ENCODE results near the gene SAMM50. TPM values are rescaled to one million over a fixed set of nuclear protein-coding genes. Genes with fewer than 3 reads are reported as not detected.

The SAMM50 gene
- total and polyA plus RNA-seq, 10 of the 15 experiments (the other 5 are each of a cell fraction or from before 2014, with no cell fraction given) = 38.2 to 126 (median 62.4) TPM

DNA sequence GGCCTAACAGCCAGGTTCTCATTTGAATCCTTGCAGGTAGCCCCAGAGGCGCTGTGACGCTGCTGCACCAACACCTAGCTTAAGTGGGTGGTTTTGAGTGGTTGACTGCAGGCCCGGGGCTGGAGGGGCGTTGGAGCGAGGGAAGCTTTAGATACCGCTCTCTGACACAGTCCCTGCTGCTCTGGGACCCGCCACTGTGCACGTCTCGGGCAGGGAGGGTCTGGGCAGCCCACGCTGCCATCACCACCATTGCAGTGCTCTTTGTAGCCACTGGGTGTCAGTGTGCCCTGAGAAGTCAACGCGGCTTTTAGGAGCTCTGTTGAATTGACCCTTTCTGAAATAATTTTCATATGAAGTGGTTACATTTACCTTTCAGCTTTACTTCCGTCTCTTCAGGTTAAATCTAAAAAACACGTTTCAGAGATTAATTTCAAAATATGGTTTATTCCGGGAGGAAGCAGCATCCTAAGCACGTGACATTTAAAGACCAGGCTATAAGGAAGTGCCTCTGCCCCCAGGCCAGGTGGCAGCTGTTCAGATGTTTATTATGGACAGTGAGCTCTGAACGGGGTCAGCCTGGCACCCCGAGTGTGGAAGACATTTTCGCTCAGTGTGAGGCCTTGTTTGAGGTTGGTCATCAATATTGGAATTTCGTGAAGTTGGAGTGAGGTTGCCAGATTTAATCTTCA lies 38.0 kb downstream of the SAMM50 start (continued):
- peak in 1 of 2 experiments; percentile 30; a peak in 1 of 4 replicates for TF ChIP-seq BHLHE40 (IDR thresholded peaks at IDR 0.05; ENCODE audit: borderline replicate concordance in 1 of 2, low read depth in 2 of 2, low read length in 1 of 2)
- TF ChIP-seq SPI1 (IDR thresholded peaks at IDR 0.05; ENCODE audit: borderline replicate concordance, insufficient read depth, low read depth, low read length) = peak; percentile 10; the same call in 1 of the 2 replicates
- TF ChIP-seq MXI1 (IDR thresholded peaks at IDR 0.05; ENCODE audit: low read depth, low read length) = no peak
- no peak for TF ChIP-seq CHD4 (IDR thresholded peaks at IDR 0.05)
- TF ChIP-seq, protein P1, sequence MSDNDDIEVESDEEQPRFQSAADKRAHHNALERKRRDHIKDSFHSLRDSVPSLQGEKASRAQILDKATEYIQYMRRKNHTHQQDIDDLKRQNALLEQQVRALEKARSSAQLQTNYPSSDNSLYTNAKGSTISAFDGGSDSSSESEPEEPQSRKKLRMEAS (IDR thresholded peaks at IDR 0.05; ENCODE audit: low read depth, low read length) = no peak
- TF ChIP-seq, protein P2, sequence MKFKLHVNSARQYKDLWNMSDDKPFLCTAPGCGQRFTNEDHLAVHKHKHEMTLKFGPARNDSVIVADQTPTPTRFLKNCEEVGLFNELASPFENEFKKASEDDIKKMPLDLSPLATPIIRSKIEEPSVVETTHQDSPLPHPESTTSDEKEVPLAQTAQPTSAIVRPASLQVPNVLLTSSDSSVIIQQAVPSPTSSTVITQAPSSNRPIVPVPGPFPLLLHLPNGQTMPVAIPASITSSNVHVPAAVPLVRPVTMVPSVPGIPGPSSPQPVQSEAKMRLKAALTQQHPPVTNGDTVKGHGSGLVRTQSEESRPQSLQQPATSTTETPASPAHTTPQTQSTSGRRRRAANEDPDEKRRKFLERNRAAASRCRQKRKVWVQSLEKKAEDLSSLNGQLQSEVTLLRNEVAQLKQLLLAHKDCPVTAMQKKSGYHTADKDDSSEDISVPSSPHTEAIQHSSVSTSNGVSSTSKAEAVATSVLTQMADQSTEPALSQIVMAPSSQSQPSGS (IDR thresholded peaks at IDR 0.05; ENCODE audit: low read length) = no peak
- TF ChIP-seq YY1 (IDR thresholded peaks at IDR 0.05; ENCODE audit: low read depth, low read length) = peak; percentile 90

DNA sequence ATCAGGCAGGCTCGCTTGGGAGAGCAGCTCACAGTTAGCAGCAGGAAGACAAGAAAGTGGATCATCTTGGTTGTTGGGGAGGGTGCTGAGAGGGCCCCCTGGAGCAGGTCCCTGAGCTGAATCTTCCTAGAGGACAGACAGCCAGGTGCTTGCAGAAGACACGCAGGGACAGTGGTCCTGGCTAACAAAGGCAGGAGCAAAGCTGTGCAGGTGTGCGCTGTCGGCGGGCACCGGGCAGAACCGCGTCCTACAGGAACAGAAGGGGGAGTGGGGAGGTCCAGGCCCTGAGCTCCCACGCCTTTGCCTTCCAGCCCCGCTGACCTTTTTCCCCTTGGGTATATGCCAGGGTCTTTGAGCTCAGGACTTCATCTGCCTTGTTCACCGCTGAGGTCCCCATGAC lies 38.8 kb downstream of the SAMM50 start:
- peaks cover 22 to 26% of the 10 kb centered on the region in 2 experiments; a peak in 3 of 4 replicates for H3K36me3 ChIP-seq (ENCODE audit: control insufficient read depth in 2 of 2, insufficient read depth in 2 of 2, low read length in 1 of 2)
- no peak for TF ChIP-seq EED (IDR thresholded peaks at IDR 0.05; ENCODE audit: low read depth)
- no peak for TF ChIP-seq RBBP5 (conservative IDR thresholded peaks at IDR 0.05)
- TF ChIP-seq ZBED1 (IDR thresholded peaks at IDR 0.05; ENCODE audit: borderline replicate concordance) = no peak
- no peak for TF ChIP-seq GABPA (IDR thresholded peaks at IDR 0.05; ENCODE audit: low read depth)
- TF ChIP-seq POU2F2 (IDR thresholded peaks at IDR 0.05; ENCODE audit: borderline replicate concordance, low read depth, low read length) = no peak
- TF ChIP-seq SMAD5 (IDR thresholded peaks at IDR 0.05; ENCODE audit: low read depth) = no peak
- TF ChIP-seq, protein P3, sequence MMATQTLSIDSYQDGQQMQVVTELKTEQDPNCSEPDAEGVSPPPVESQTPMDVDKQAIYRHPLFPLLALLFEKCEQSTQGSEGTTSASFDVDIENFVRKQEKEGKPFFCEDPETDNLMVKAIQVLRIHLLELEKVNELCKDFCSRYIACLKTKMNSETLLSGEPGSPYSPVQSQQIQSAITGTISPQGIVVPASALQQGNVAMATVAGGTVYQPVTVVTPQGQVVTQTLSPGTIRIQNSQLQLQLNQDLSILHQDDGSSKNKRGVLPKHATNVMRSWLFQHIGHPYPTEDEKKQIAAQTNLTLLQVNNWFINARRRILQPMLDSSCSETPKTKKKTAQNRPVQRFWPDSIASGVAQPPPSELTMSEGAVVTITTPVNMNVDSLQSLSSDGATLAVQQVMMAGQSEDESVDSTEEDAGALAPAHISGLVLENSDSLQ (IDR thresholded peaks at IDR 0.05) = no peak
- TF ChIP-seq, protein P4, sequence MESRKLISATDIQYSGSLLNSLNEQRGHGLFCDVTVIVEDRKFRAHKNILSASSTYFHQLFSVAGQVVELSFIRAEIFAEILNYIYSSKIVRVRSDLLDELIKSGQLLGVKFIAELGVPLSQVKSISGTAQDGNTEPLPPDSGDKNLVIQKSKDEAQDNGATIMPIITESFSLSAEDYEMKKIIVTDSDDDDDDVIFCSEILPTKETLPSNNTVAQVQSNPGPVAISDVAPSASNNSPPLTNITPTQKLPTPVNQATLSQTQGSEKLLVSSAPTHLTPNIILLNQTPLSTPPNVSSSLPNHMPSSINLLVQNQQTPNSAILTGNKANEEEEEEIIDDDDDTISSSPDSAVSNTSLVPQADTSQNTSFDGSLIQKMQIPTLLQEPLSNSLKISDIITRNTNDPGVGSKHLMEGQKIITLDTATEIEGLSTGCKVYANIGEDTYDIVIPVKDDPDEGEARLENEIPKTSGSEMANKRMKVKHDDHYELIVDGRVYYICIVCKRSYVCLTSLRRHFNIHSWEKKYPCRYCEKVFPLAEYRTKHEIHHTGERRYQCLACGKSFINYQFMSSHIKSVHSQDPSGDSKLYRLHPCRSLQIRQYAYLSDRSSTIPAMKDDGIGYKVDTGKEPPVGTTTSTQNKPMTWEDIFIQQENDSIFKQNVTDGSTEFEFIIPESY (IDR thresholded peaks at IDR 0.05) = no peak
- no peak for TF ChIP-seq IKZF2 (IDR thresholded peaks at IDR 0.05)
- TF ChIP-seq DPF2 (IDR thresholded peaks at IDR 0.05) = no peak

More for the DNA sequence above, 38.8 kb downstream of the SAMM50 start:
- H3K27ac ChIP-seq (ENCODE audit: control insufficient read depth, insufficient read depth) = no peak overlapping the region
- ChIA-PET CTCF (interaction anchor here (0.6 to 11.6 kb wide), 40 partner anchors 9 to 691 kb away, joined by 3 to 499 read pairs (median 5); partner anchors contain the start of genes PARVB and PARVG), RAD21 (ENCODE audit: unreplicated experiment) (interaction anchor here (0.8 to 7.5 kb wide), 21 partner anchors 17 to 632 kb away, joined by 3 to 185 read pairs (median 5); partner anchors contain the start of genes PARVB and PARVG), POLR2A (interaction anchor here (1.7 to 4.3 kb wide), 2 partner anchors 32 to 92 kb away, joined by 10 to 23 read pairs; partner anchors contain the start of gene PARVB), SMC1A (ENCODE audit: uncharacterized antibody, unreplicated experiment) (interaction anchor here (0.7 to 5.1 kb wide), 24 partner anchors 11 to 634 kb away, joined by 3 to 282 read pairs (median 4); partner anchors contain the start of genes PARVB and PARVG)
- no peaks in the 10 kb centered on the region for H3K9me3 ChIP-seq (replicated peaks; ENCODE audit: control insufficient read depth, insufficient read depth, low read length)
- 87% methylated on average over 11 of the region's 11 CpGs for WGBS (ENCODE audit: insufficient coverage, insufficient replicate concordance, low lambda C conversion rate, missing lambda C conversion rate)
- intact Hi-C loops (cut with micrococcal nuclease; ENCODE audit: unreplicated experiment) (loop anchor here (5.0 kb wide), 1 partner anchor 73 kb away; no protein-coding TSS in a partner anchor), in situ Hi-C loops (cut with MboI) (loop anchor here (5.0 kb wide), 1 partner anchor 573 kb away; no protein-coding TSS in a partner anchor)
- no peaks in the 10 kb centered on the region for H3K27me3 ChIP-seq (replicated peaks in 1 of 2; ENCODE audit: control insufficient read depth in 2 of 2, insufficient read depth in 2 of 2, low read length in 1 of 2)
- H3K4me2 ChIP-seq (ENCODE audit: control insufficient read depth, insufficient read depth) = no peak overlapping the region
- ATAC-seq = no peak
- no peak for DNase-seq (ENCODE audit: low read depth, low spot score)
- FAIRE-seq = no peak
- H4K20me1 ChIP-seq (ENCODE audit: control insufficient read depth, insufficient read depth) = no peaks in the 10 kb centered on the region
- H3K9ac ChIP-seq (ENCODE audit: control insufficient read depth, insufficient read depth, low read length) = no peak overlapping the region
- H3K79me2 ChIP-seq (ENCODE audit: control insufficient read depth, insufficient read depth, low read length) = peaks cover 4% of the 10 kb centered on the region
- H3K4me1 ChIP-seq (ENCODE audit: control insufficient read depth, insufficient read depth, low read length) = peaks cover 15% of the 10 kb centered on the region
- no peak overlapping the region for H3K4me3 ChIP-seq
- BruUV-seq (replicated peaks) = no TSS peak
- H2AFZ ChIP-seq (ENCODE audit: control insufficient read depth, low read depth, low read length) = no peak overlapping the region

Measured in GM12878 (cell line).